IMR-90 (cell line): ENCODE data around the gene EPSTI1. TPM values are rescaled to one million over a fixed set of nuclear protein-coding genes. Genes with fewer than 3 reads are reported as not detected.

Experiments
- ATAC-seq: fragments of 200-7000 bp; cut with Tn5 transposase; 2 replicates; pipeline ENCODE4 v1.9.1; 2020; ENCODE audit warnings: low read depth, mild to moderate bottlenecking, moderate library complexity
- BruUV-seq: library from RNA; stranded (reverse); fragments of 400-500 nt; replicated peaks from 2 replicates; lab custom pipeline; 2021; lab: Mats Ljungman, UMichigan
- CTCF ChIA-PET: fragments of 300-600 bp; formaldehyde crosslinking; extraction: SDS; loops from one replicate; lab custom pipeline; 2021; ENCODE audit warnings: antibody characterized with exemption; lab: Yijun Ruan, JAX
- POLR2A ChIA-PET: fragments of 300-600 bp; sonication (Branson Sonifier 250); formaldehyde crosslinking; loops from one replicate; lab custom pipeline; 2022; ENCODE audit warnings: antibody characterized with exemption; ENCODE audit not compliant: unreplicated experiment; lab: Charles Lee
- DNase-seq: peaks from one replicate; pipeline ENCODE4 v3.0.0; 2013
- H2AFZ ChIP-seq: replicated peaks from 2 replicates; pipeline ENCODE3; 2013; ENCODE audit warnings: low read length, mild to moderate bottlenecking; ENCODE audit not compliant: poor library complexity
- H2AK5ac ChIP-seq: 2 replicates; pipeline ENCODE4 v1.6.1; 2013; ENCODE audit warnings: low read depth, low read length, inconsistent platforms
- H2AK9ac ChIP-seq: replicated peaks from 2 replicates; pipeline ENCODE3; 2013; ENCODE audit warnings: mild to moderate bottlenecking, low read depth, low read length, moderate library complexity; ENCODE audit not compliant: poor library complexity
- H2BK120ac ChIP-seq: 2 replicates; pipeline ENCODE4 v1.6.1; 2013; ENCODE audit warnings: low read depth, low read length, inconsistent platforms
- H2BK15ac ChIP-seq: 3 replicates; pipeline ENCODE4 v1.6.1; 2013; ENCODE audit warnings: low read depth, low read length, inconsistent platforms
- H2BK20ac ChIP-seq: 2 replicates; pipeline ENCODE4 v1.6.1; 2013; ENCODE audit warnings: low read depth, mild to moderate bottlenecking, inconsistent platforms, low read length, moderate library complexity
- H2BK5ac ChIP-seq: 2 replicates; pipeline ENCODE4 v1.6.1; 2013; ENCODE audit warnings: mild to moderate bottlenecking, low read depth, low read length, inconsistent platforms; ENCODE audit not compliant: poor library complexity, severe bottlenecking
- H3K14ac ChIP-seq: replicated peaks from 2 replicates; pipeline ENCODE4 v1.6.1; 2013; ENCODE audit warnings: low read depth, low read length, inconsistent platforms
- H3K18ac ChIP-seq: 2 replicates; pipeline ENCODE4 v1.6.1; 2013; ENCODE audit warnings: low read depth, low read length, control low read depth
- H3K23ac ChIP-seq: 2 replicates; pipeline ENCODE4 v1.6.1; 2013; ENCODE audit warnings: low read depth, low read length, inconsistent platforms
- H3K27ac ChIP-seq: 2 replicates; pipeline ENCODE4 v1.5.1; 2013; ENCODE audit warnings: mild to moderate bottlenecking, control low read depth, low read length; ENCODE audit not compliant: insufficient read depth
- H3K27me3 ChIP-seq: 2 replicates; pipeline ENCODE4 v1.6.1; 2013; ENCODE audit warnings: low read length; ENCODE audit not compliant: control insufficient read depth, insufficient read depth
- H3K36me3 ChIP-seq: 2 replicates; pipeline ENCODE4 v1.6.1; 2013; ENCODE audit warnings: low read length, mixed read lengths; ENCODE audit not compliant: control insufficient read depth, insufficient read depth
- H3K4ac ChIP-seq: 2 replicates; pipeline ENCODE4 v1.6.1; 2013; ENCODE audit warnings: low read depth, low read length, inconsistent platforms
- H3K4me1 ChIP-seq: 2 replicates; pipeline ENCODE4 v1.6.1; 2013; ENCODE audit warnings: low read length, mixed read lengths; ENCODE audit not compliant: control insufficient read depth, insufficient read depth
- H3K4me2 ChIP-seq: 2 replicates; pipeline ENCODE4 v1.6.1; 2013; ENCODE audit warnings: low read depth, mild to moderate bottlenecking, control low read depth, low read length, moderate library complexity
- H3K4me3 ChIP-seq: 2 replicates; pipeline ENCODE4 v1.5.1; 2013; ENCODE audit warnings: low read depth, mild to moderate bottlenecking, control low read depth, low read length, moderate library complexity; ENCODE audit not compliant: insufficient read depth
- H3K56ac ChIP-seq: 2 replicates; pipeline ENCODE4 v1.6.1; 2013; ENCODE audit warnings: low read length, inconsistent platforms; ENCODE audit not compliant: insufficient read depth; ENCODE audit errors: extremely low read depth
- H3K79me1 ChIP-seq, 2 experiments: 2 replicates each; pipeline ENCODE4 v1.6.1; 2013; ENCODE audit warnings: low read length in 2 of 2, inconsistent platforms in 1 of 2, low read depth in 1 of 2
- H3K9ac ChIP-seq: 2 replicates; pipeline ENCODE4 v1.6.1; 2013; ENCODE audit warnings: low read depth, low read length, control low read depth
- H3K9me1 ChIP-seq: 2 replicates; pipeline ENCODE4 v1.6.1; 2013; ENCODE audit warnings: low read length, inconsistent platforms; ENCODE audit not compliant: insufficient read depth
- H3K9me3 ChIP-seq: 2 replicates; pipeline ENCODE4 v1.6.1; 2013; ENCODE audit warnings: low read length; ENCODE audit not compliant: control insufficient read depth, insufficient read depth
- H4K20me1 ChIP-seq: 2 replicates; pipeline ENCODE4 v1.6.1; 2013; ENCODE audit warnings: low read length, inconsistent platforms; ENCODE audit not compliant: insufficient read depth
- H4K5ac ChIP-seq: 2 replicates; pipeline ENCODE4 v1.6.1; 2013; ENCODE audit warnings: mild to moderate bottlenecking, low read depth, low read length, control low read depth
- H4K8ac ChIP-seq, 2 experiments: 2 replicates each; pipeline ENCODE4 v1.6.1; 2013; ENCODE audit warnings: low read depth in 2 of 2, low read length in 2 of 2, control low read depth in 1 of 2, inconsistent platforms in 1 of 2
- H4K91ac ChIP-seq: 2 replicates; pipeline ENCODE4 v1.6.1; 2013; ENCODE audit warnings: low read depth, low read length, inconsistent platforms; ENCODE audit not compliant: insufficient read depth
- CEBPB ChIP-seq: IDR thresholded peaks from 2 replicates; pipeline ENCODE4 v1.6.1; 2012; ENCODE audit warnings: low read depth, low read length, improper control_type of control experiment
- CTCF ChIP-seq: conservative IDR thresholded peaks from 2 replicates; pipeline ENCODE4 v1.5.1; 2012; ENCODE audit warnings: mild to moderate bottlenecking, low read depth, low read length, improper control_type of control experiment
- FOS ChIP-seq: fragments of 150-350 bp; IDR thresholded peaks from 2 replicates; pipeline ENCODE4 v1.6.1; 2016; ENCODE audit warnings: low read depth, low read length
- MAZ ChIP-seq: IDR thresholded peaks from 2 replicates; pipeline ENCODE4 v1.6.1; 2012; ENCODE audit warnings: low read depth, mild to moderate bottlenecking, low read length, improper control_type of control experiment, moderate library complexity, borderline replicate concordance
- NFE2L2 ChIP-seq: fragments of 150-350 bp; IDR thresholded peaks from 2 replicates; pipeline ENCODE4 v1.6.1; 2016; ENCODE audit warnings: low read depth, mild to moderate bottlenecking, low read length
- RCOR1 ChIP-seq: IDR thresholded peaks from 2 replicates; pipeline ENCODE4 v1.6.1; 2012; ENCODE audit warnings: mild to moderate bottlenecking, low read length, improper control_type of control experiment; ENCODE audit not compliant: insufficient replicate concordance
- RFX5 ChIP-seq: IDR thresholded peaks from 2 replicates; pipeline ENCODE4 v1.8.0; 2012; ENCODE audit warnings: low read depth, mild to moderate bottlenecking, low read length, moderate library complexity
- WGBS, 2 experiments: methylation state at CpG; one replicate each; pipeline versions ENCODE4 v1.1.5 to v1.1.7; 2013; ENCODE audit warnings: missing lambda C conversion rate in 2 of 2; ENCODE audit not compliant: insufficient read length in 1 of 2; ENCODE audit errors: extremely low coverage in 2 of 2; 5-methylcytosine and 5-hydroxymethylcytosine counted together
- dilution Hi-C: fragments of 300-500 bp; cut with HindIII; formaldehyde crosslinking; loops from one replicate; pipeline ENCODE4 v1.14.3; 2018; ENCODE audit warnings: low sequenced_read_pairs; ENCODE audit not compliant: unreplicated experiment
- in situ Hi-C: fragments of 300-500 bp; cut with MboI; formaldehyde crosslinking; loops from 3 replicates; pipeline ENCODE4 v1.14.3; 2019; ENCODE audit warnings: low sequenced_read_pairs, inconsistent platforms, mixed read lengths
- intact Hi-C: fragments of 100-400 bp; cut with micrococcal nuclease; formaldehyde crosslinking; loops from 2 replicates; pipeline ENCODE4 v1.10.0; 2022
- polyA plus RNA-seq, 3 experiments: library from polyadenylated mRNA; depleted of rRNA; stranded (reverse); fragments of >200 nt; gene quantifications; 2 replicates each; pipeline ENCODE4 v1.2.3, GENCODE V29; 2012; ENCODE audit warnings: low replicate concordance in 1 of 3
- total RNA-seq: library from RNA; depleted of rRNA; stranded (reverse); fragments of >200 nt; gene quantifications from 2 replicates; pipeline ENCODE4 v1.2.3, GENCODE V29; 2012
- TF ChIP-seq, protein P1 (sequence below): fragments of 150-350 bp; IDR thresholded peaks from 2 replicates; pipeline ENCODE4 v1.6.1; 2017; ENCODE audit warnings: mild to moderate bottlenecking, antibody characterized with exemption, low read length, low read depth
- TF ChIP-seq, protein P2 (sequence below): fragments of 150-350 bp; IDR thresholded peaks from 2 replicates; pipeline ENCODE4 v1.6.1; 2016; ENCODE audit warnings: low read depth, mild to moderate bottlenecking, low read length, moderate library complexity, borderline replicate concordance

Gene EPSTI1
- total and polyA plus RNA-seq, 2 of the 4 experiments (the other 2 are of a cell fraction): 0.90 to 1.6 TPM

GRCh38 chr13:42967660-42968059, 24.4 kb downstream of the EPSTI1 start:
- Histone ChIP-seq H3K27me3 (no peaks in the 10 kb centered on the region), H3K9me1 (no peaks in the 10 kb centered on the region), H3K18ac (peak overlapping the region; percentile 17), H2BK20ac (peak overlapping the region; percentile 69), H4K20me1 (no peaks in the 10 kb centered on the region), H2AFZ (no peak overlapping the region), H2AK5ac (no peak overlapping the region), H3K9ac (no peak overlapping the region), H4K5ac (peak overlapping the region; percentile 54; the same call in 1 of the 2 replicates), H4K91ac (peak overlapping the region; percentile 40; the same call in 1 of the 2 replicates), H3K4me2 (no peak overlapping the region), H3K79me1 (no peaks in the 10 kb centered on the region), H2BK15ac (peak overlapping the region; percentile 1; the same call in 1 of the 3 replicates), H2BK5ac (no peak overlapping the region), H3K14ac (0 out of 2 replicates have a peak overlapping the region, but pooled peaks have one; percentile 5), H3K36me3 (no peaks in the 10 kb centered on the region), H4K8ac (peak overlapping the region; percentile 4 to 9; a peak in 2 of 4 replicates), H3K9me3 (no peaks in the 10 kb centered on the region), H2AK9ac (no peak overlapping the region), H3K27ac (no peak overlapping the region), H3K23ac (no peak overlapping the region), H3K4me3 (no peak overlapping the region), H2BK120ac (peak overlapping the region; percentile 25), H3K56ac (no peak overlapping the region), H3K4ac (peak overlapping the region; percentile 52), H3K4me1 (peaks cover 15% of the 10 kb centered on the region)
- no TSS peak for BruUV-seq
- dilution Hi-C loops: no loop called here
- intact Hi-C loops: loop anchor here (2.0 to 10.0 kb wide), 3 partner anchors 55 to 370 kb away; partner anchors contain the start of gene DNAJC15
- DNase-seq (no peak), ATAC-seq (no peak)
- ChIA-PET CTCF (no interaction called here), POLR2A (no interaction called here)
- 88% methylated on average over 1 of the region's 5 CpGs; no CpG with 5 or more reads in 1 of the 2 experiments for WGBS, 2 experiments
- in situ Hi-C loops: no loop called here
- TF ChIP-seq NFE2L2 (no peak), RFX5 (no peak), CTCF (no peak), CEBPB (no peak), MAZ (no peak), RCOR1 (no peak), FOS (no peak)
- TF ChIP-seq, protein P1, sequence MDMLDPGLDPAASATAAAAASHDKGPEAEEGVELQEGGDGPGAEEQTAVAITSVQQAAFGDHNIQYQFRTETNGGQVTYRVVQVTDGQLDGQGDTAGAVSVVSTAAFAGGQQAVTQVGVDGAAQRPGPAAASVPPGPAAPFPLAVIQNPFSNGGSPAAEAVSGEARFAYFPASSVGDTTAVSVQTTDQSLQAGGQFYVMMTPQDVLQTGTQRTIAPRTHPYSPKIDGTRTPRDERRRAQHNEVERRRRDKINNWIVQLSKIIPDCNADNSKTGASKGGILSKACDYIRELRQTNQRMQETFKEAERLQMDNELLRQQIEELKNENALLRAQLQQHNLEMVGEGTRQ: no peak
- TF ChIP-seq, protein P2, sequence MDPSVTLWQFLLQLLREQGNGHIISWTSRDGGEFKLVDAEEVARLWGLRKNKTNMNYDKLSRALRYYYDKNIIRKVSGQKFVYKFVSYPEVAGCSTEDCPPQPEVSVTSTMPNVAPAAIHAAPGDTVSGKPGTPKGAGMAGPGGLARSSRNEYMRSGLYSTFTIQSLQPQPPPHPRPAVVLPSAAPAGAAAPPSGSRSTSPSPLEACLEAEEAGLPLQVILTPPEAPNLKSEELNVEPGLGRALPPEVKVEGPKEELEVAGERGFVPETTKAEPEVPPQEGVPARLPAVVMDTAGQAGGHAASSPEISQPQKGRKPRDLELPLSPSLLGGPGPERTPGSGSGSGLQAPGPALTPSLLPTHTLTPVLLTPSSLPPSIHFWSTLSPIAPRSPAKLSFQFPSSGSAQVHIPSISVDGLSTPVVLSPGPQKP: no peak
